H1 (cell line): ENCODE results near the gene CR2. TPM values are rescaled to one million over a fixed set of nuclear protein-coding genes. Genes with fewer than 3 reads are reported as not detected.

Source experiments
- CTCF ChIA-PET: fragments of 300-600 bp; sonication (Branson Sonifier 250); formaldehyde crosslinking; loops from one replicate; lab custom pipeline; 2021; ENCODE audit not compliant: partially characterized antibody; lab: Charles Lee
- POLR2A ChIA-PET: fragments of 300-600 bp; sonication (Branson Sonifier 250); formaldehyde crosslinking; loops from one replicate; lab custom pipeline; 2021; ENCODE audit warnings: inconsistent platforms; ENCODE audit not compliant: partially characterized antibody; lab: Charles Lee
- DNase-seq, 2 experiments: peaks; one replicate each; pipeline versions ENCODE4 v3.0.0 to v3.0.0-alpha.2; 2010 to 2022; ENCODE audit warnings: low spot score in 2 of 2, low read depth in 1 of 2, mixed read lengths in 1 of 2
- FAIRE-seq: peaks from 2 replicates; lab custom pipeline; 2011; peaks lifted over from hg19 to GRCh38; lab: Jason Lieb, UNC
- H2AFZ ChIP-seq: 2 replicates; pipeline ENCODE4 v1.8.1; 2012; ENCODE audit warnings: low read length, inconsistent platforms
- H2AK5ac ChIP-seq: 2 replicates; pipeline ENCODE4 v1.6.1; 2013; ENCODE audit warnings: low read depth, low read length
- H2BK120ac ChIP-seq: replicated peaks from 2 replicates; pipeline ENCODE3; 2013; ENCODE audit warnings: low read depth, low read length, inconsistent platforms
- H2BK12ac ChIP-seq: 2 replicates; pipeline ENCODE4 v1.6.1; 2013; ENCODE audit warnings: low read depth, low read length
- H2BK15ac ChIP-seq: 2 replicates; pipeline ENCODE4 v1.6.1; 2013; ENCODE audit warnings: low read length
- H2BK20ac ChIP-seq: 2 replicates; pipeline ENCODE4 v1.6.1; 2013; ENCODE audit warnings: low read length
- H2BK5ac ChIP-seq: 2 replicates; pipeline ENCODE4 v1.6.1; 2013; ENCODE audit warnings: low read depth, low read length
- H3K14ac ChIP-seq: 2 replicates; pipeline ENCODE4 v1.6.1; 2013; ENCODE audit warnings: inconsistent platforms; ENCODE audit not compliant: insufficient read length
- H3K18ac ChIP-seq: 2 replicates; pipeline ENCODE4 v1.6.1; 2013; ENCODE audit warnings: low read length; ENCODE audit errors: extremely low read depth
- H3K23ac ChIP-seq: 2 replicates; pipeline ENCODE4 v1.6.1; 2013; ENCODE audit warnings: inconsistent platforms; ENCODE audit not compliant: insufficient read length
- H3K23me2 ChIP-seq: 2 replicates; pipeline ENCODE4 v1.6.1; 2013; ENCODE audit warnings: low read depth, low read length
- H3K27ac ChIP-seq: 2 replicates; pipeline ENCODE4 v1.6.1; 2011; ENCODE audit warnings: low read depth, low read length, inconsistent platforms
- H3K27me3 ChIP-seq, 4 experiments: replicated peaks in 1 of 4; 1 replicate in 1 of 4; 2 replicates in 3 of 4; pipeline versions ENCODE4 v1.6.1 to v1.8.1; 2011 to 2013; ENCODE audit warnings: low read length in 3 of 4, mild to moderate bottlenecking in 3 of 4, inconsistent platforms in 2 of 4, mixed read lengths in 2 of 4, moderate library complexity in 1 of 4; ENCODE audit not compliant: control insufficient read depth in 3 of 4, insufficient read depth in 3 of 4; ENCODE audit errors: extremely low read depth in 1 of 4
- H3K36me3 ChIP-seq, 4 experiments: 2 replicates each; pipeline versions ENCODE4 v1.6.1 to v1.8.1; 2011 to 2013; ENCODE audit warnings: mild to moderate bottlenecking in 4 of 4, low read length in 3 of 4, moderate library complexity in 2 of 4, control low read depth in 1 of 4, inconsistent platforms in 1 of 4; ENCODE audit not compliant: insufficient read depth in 4 of 4, control insufficient read depth in 2 of 4
- H3K4ac ChIP-seq: replicated peaks from 2 replicates; pipeline ENCODE3; 2013; ENCODE audit warnings: low read length, low read depth, mixed read lengths, inconsistent platforms; ENCODE audit not compliant: insufficient read length
- H3K4me1 ChIP-seq, 4 experiments: replicated peaks in 1 of 4; 1 replicate in 1 of 4; 2 replicates in 3 of 4; pipeline versions ENCODE4 v1.6.1 to v1.8.1; 2011 to 2013; ENCODE audit warnings: low read length in 3 of 4, inconsistent platforms in 2 of 4, mixed read lengths in 1 of 4; ENCODE audit not compliant: insufficient read depth in 4 of 4, control insufficient read depth in 3 of 4
- H3K4me2 ChIP-seq, 2 experiments: 2 replicates each; pipeline versions ENCODE4 v1.6.1 to v1.8.1; 2011 to 2013; ENCODE audit warnings: low read depth in 2 of 2, low read length in 2 of 2, control low read depth in 1 of 2, inconsistent platforms in 1 of 2, mild to moderate bottlenecking in 1 of 2; ENCODE audit not compliant: insufficient read depth in 1 of 2
- H3K4me3 ChIP-seq, 4 experiments: fragments of 200-600, 300-600 bp in 1 of 4; sonication (generic), shearing (Covaris generic), sonication (Bioruptor Twin) in 1 of 4; 2 replicates each; pipeline versions ENCODE4 v1.5.1 to v1.8.1; 2011 to 2016; ENCODE audit warnings: low read length in 4 of 4, low read depth in 3 of 4, control low read depth in 2 of 4, inconsistent platforms in 2 of 4, mild to moderate bottlenecking in 2 of 4, mixed read lengths in 1 of 4, moderate library complexity in 1 of 4; ENCODE audit not compliant: insufficient read depth in 2 of 4; ENCODE audit errors: extremely low read depth in 1 of 4
- H3K56ac ChIP-seq: replicated peaks from 2 replicates; pipeline ENCODE3; 2013; ENCODE audit warnings: low read depth, mild to moderate bottlenecking, mixed read lengths, low read length, inconsistent platforms; ENCODE audit not compliant: insufficient read length
- H3K79me1 ChIP-seq: 2 replicates; pipeline ENCODE4 v1.6.1; 2013; ENCODE audit warnings: low read depth, low read length, control low read depth
- H3K79me2 ChIP-seq, 2 experiments: 2 replicates each; pipeline versions ENCODE4 v1.6.1 to v1.8.1; 2012 to 2013; ENCODE audit warnings: low read length in 2 of 2, mild to moderate bottlenecking in 2 of 2, inconsistent platforms in 1 of 2; ENCODE audit not compliant: insufficient read depth in 2 of 2, control insufficient read depth in 1 of 2
- H3K9ac ChIP-seq, 4 experiments: replicated peaks in 1 of 4; 1 replicate in 1 of 4; 2 replicates in 3 of 4; pipeline versions ENCODE4 v1.6.1 to v1.8.1; 2011 to 2013; ENCODE audit warnings: low read depth in 3 of 4, low read length in 3 of 4, control low read depth in 2 of 4, mild to moderate bottlenecking in 2 of 4, moderate library complexity in 2 of 4, inconsistent platforms in 1 of 4; ENCODE audit errors: extremely low read depth in 1 of 4
- H3K9me3 ChIP-seq, 2 experiments: 2 replicates each; pipeline versions ENCODE4 v1.6.1 to v1.8.1; 2012 to 2013; ENCODE audit warnings: mild to moderate bottlenecking in 2 of 2, moderate library complexity in 2 of 2, control low read depth in 1 of 2, inconsistent platforms in 1 of 2, low read depth in 1 of 2, low read length in 1 of 2, mixed read lengths in 1 of 2; ENCODE audit not compliant: insufficient read depth in 2 of 2
- H4K20me1 ChIP-seq, 2 experiments: replicated peaks in 1 of 2; 2 replicates each; pipeline versions ENCODE3 to v1.8.1; 2011 to 2013; ENCODE audit warnings: inconsistent platforms in 2 of 2, low read length in 2 of 2, mild to moderate bottlenecking in 1 of 2; ENCODE audit not compliant: insufficient read depth in 2 of 2, control insufficient read depth in 1 of 2
- H4K5ac ChIP-seq: 2 replicates; pipeline ENCODE4 v1.6.1; 2013; ENCODE audit warnings: low read length, low read depth, mixed read lengths, inconsistent platforms; ENCODE audit not compliant: insufficient read length
- H4K8ac ChIP-seq: 2 replicates; pipeline ENCODE4 v1.8.0; 2013; ENCODE audit warnings: mild to moderate bottlenecking, moderate library complexity, low read length, inconsistent platforms; ENCODE audit not compliant: insufficient read depth; ENCODE audit errors: extremely low read depth
- H4K91ac ChIP-seq: replicated peaks from 2 replicates; pipeline ENCODE3; 2013; ENCODE audit warnings: low read length, mixed read lengths, inconsistent platforms; ENCODE audit not compliant: insufficient read length
- ASH2L ChIP-seq: fragments of 200-600, 300-600 bp; sonication (generic); IDR thresholded peaks from one replicate; pipeline ENCODE4 v1.7.1; 2017; ENCODE audit warnings: low read length
- CBX5 ChIP-seq: fragments of 300-800, 300-1000 bp; sonication (generic); IDR thresholded peaks from 2 replicates; pipeline ENCODE4 v1.7.1; 2016; ENCODE audit warnings: antibody characterized with exemption, low read length, low read depth
- CEBPB ChIP-seq: IDR thresholded peaks from 2 replicates; pipeline ENCODE4 v1.6.1; 2012; ENCODE audit warnings: low read depth, low read length
- GABPA ChIP-seq: IDR thresholded peaks from 2 replicates; pipeline ENCODE4 v1.6.1; 2011; ENCODE audit warnings: mild to moderate bottlenecking, low read length, moderate library complexity, borderline replicate concordance; ENCODE audit not compliant: insufficient read depth
- HDAC2 ChIP-seq, 2 experiments: fragments of 300-600 bp in 1 of 2; sonication (generic) in 1 of 2; IDR thresholded peaks; 2 replicates each; pipeline ENCODE4 v1.6.1; 2011 to 2012; ENCODE audit warnings: low read depth in 2 of 2, low read length in 2 of 2, mild to moderate bottlenecking in 2 of 2, moderate library complexity in 2 of 2, borderline replicate concordance in 1 of 2, inconsistent platforms in 1 of 2
- HDAC6 ChIP-seq: IDR thresholded peaks from one replicate; pipeline ENCODE4 v1.7.1; 2012; ENCODE audit warnings: low read depth, mild to moderate bottlenecking, inconsistent platforms, low read length, moderate library complexity
- JUND ChIP-seq: IDR thresholded peaks from 2 replicates; pipeline ENCODE4 v1.6.1; 2011; ENCODE audit warnings: mild to moderate bottlenecking, improper control_type of control experiment, low read length
- KDM1A ChIP-seq: fragments of 200-600, 300-600 bp; sonication (generic); IDR thresholded peaks from 2 replicates; pipeline ENCODE4 v1.7.1; 2016; ENCODE audit warnings: mild to moderate bottlenecking, low read length, borderline replicate concordance
- KDM4A ChIP-seq: IDR thresholded peaks from one replicate; pipeline ENCODE4 v1.7.1; 2012; ENCODE audit warnings: low read depth, mild to moderate bottlenecking, moderate library complexity, low read length, inconsistent platforms; ENCODE audit not compliant: severe bottlenecking
- POLR2AphosphoS5 ChIP-seq: IDR thresholded peaks from 2 replicates; pipeline ENCODE4 v1.6.1; 2011; ENCODE audit warnings: low read depth, low read length
- SIRT6 ChIP-seq: IDR thresholded peaks from one replicate; pipeline ENCODE4 v1.7.1; 2012; ENCODE audit warnings: low read length, inconsistent platforms
- SRF ChIP-seq: IDR thresholded peaks from 2 replicates; pipeline ENCODE4 v1.6.1; 2011; ENCODE audit warnings: mild to moderate bottlenecking, low read depth, low read length, moderate library complexity
- TBP ChIP-seq: IDR thresholded peaks from 2 replicates; pipeline ENCODE4 v1.6.1; 2011; ENCODE audit warnings: low read depth, low read length, improper control_type of control experiment
- TEAD4 ChIP-seq: IDR thresholded peaks from 2 replicates; pipeline ENCODE4 v1.6.1; 2012; ENCODE audit warnings: low read depth, low read length, inconsistent platforms, mixed read lengths
- WGBS, 2 experiments: shearing (Covaris generic) in 1 of 2; methylation state at CpG; one replicate each; pipeline versions ENCODE4 v1.1.6 to v1.1.7; 2013 to 2015; ENCODE audit warnings: low lambda C conversion rate in 2 of 2, mixed read lengths in 2 of 2, inconsistent platforms in 1 of 2, low coverage in 1 of 2, missing lambda C conversion rate in 1 of 2; ENCODE audit not compliant: insufficient replicate concordance in 2 of 2, insufficient coverage in 1 of 2, insufficient read length in 1 of 2; ENCODE audit errors: extremely low coverage in 1 of 2, missing lambda C conversion rate in 1 of 2; 5-methylcytosine and 5-hydroxymethylcytosine counted together
- polyA plus RNA-seq, 7 experiments: library from polyadenylated mRNA; depleted of rRNA in 3 of 7; stranded (reverse) in 5 of 7; unstranded in 2 of 7; fragments of >200 nt in 5 of 7; fragments of 200-250 nt in 2 of 7; gene quantifications; 1 replicate in 5 of 7; 2 replicates in 1 of 7; 4 replicates in 1 of 7; pipeline versions ENCODE4 v1.2.1 to v1.2.3, GENCODE V29; 2011 to 2013; ENCODE audit warnings: missing spikeins in 2 of 7, mixed read lengths in 2 of 7
- total RNA-seq: library from RNA; stranded (reverse); fragmentation: NEBNext Ultra II Directional; extraction: Animal tissue kit (Norgen Biotek cat#: 25700); gene quantifications from 2 replicates; pipeline ENCODE4 v1.2.1, GENCODE V29; 2021
- TF ChIP-seq, protein P1 (sequence below): IDR thresholded peaks from 2 replicates; pipeline ENCODE4 v1.6.1; 2012; ENCODE audit warnings: inconsistent platforms

The CR2 gene
- total and polyA plus RNA-seq, 2 of the 8 experiments (the other 6 are each of a cell fraction or from before 2014, with no cell fraction given), result 1.7 to 3.0 TPM

- Histone ChIP-seq H2BK20ac (no peak overlapping the region), H3K36me3 (no peaks in the 10 kb centered on the region), H3K23me2 (peaks cover 5% of the 10 kb centered on the region; the same call in 1 of the 2 replicates), H3K79me1 (no peaks in the 10 kb centered on the region), H2AK5ac (no peak overlapping the region), H2AFZ (no peak overlapping the region), H2BK15ac (no peak overlapping the region), H3K56ac (no peak overlapping the region), H2BK12ac (no peak overlapping the region), H3K4me2 (no peak overlapping the region), H4K91ac (no peak overlapping the region), H4K5ac (no peak overlapping the region), H3K14ac (no peak overlapping the region), H3K9me3 (no peaks in the 10 kb centered on the region), H2BK120ac (no peak overlapping the region), H4K20me1 (no peaks in the 10 kb centered on the region), H3K18ac (no peak overlapping the region), H3K4ac (no peak overlapping the region), H3K4me1 (no peaks in the 10 kb centered on the region), H3K27me3 (peaks cover 2 to 22% (median 11%) of the 10 kb centered on the region in 4 experiments), H3K27ac (no peak overlapping the region), H4K8ac (no peak overlapping the region), H3K79me2 (no peaks in the 10 kb centered on the region), H3K9ac (no peak overlapping the region), H2BK5ac (no peak overlapping the region), H3K23ac (no peak overlapping the region), H3K4me3 (no peak overlapping the region)
- FAIRE-seq (no peak), DNase-seq (no peak)
- WGBS, 2 experiments, result 89% methylated on average over 1 of the region's 1 CpG; no CpG with 5 or more reads in 1 of the 2 experiments
- POLR2A ChIA-PET, result no interaction called here
- CTCF ChIA-PET, result no interaction called here
- TF ChIP-seq POLR2AphosphoS5 (no peak), JUND (no peak), KDM1A (no peak), KDM4A (no peak), TEAD4 (no peak), TBP (no peak), CEBPB (no peak), HDAC2 (IDR thresholded peaks at IDR 0.05; ENCODE audit: borderline replicate concordance in 1 of 2, low read depth in 2 of 2, low read length in 2 of 2) (no peak), ASH2L (no peak), CBX5 (no peak), GABPA (no peak), SRF (no peak), SIRT6 (no peak), HDAC6 (no peak)
- TF ChIP-seq, protein P1, sequence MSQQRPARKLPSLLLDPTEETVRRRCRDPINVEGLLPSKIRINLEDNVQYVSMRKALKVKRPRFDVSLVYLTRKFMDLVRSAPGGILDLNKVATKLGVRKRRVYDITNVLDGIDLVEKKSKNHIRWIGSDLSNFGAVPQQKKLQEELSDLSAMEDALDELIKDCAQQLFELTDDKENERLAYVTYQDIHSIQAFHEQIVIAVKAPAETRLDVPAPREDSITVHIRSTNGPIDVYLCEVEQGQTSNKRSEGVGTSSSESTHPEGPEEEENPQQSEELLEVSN, result no peak
Measured at GRCh38 chr1:207458414-207458813, 4.3 kb downstream of the CR2 start.
